PC-3 (cell line): ENCODE measurements around the gene PPFIBP1.

Experiments used
- EZH2 ChIP-seq: fragments of 300-600 bp; sonication (generic); IDR thresholded peaks from one replicate; pipeline ENCODE4 v1.6.1; 2017; ENCODE audit warnings: antibody characterized with exemption, mild to moderate bottlenecking, low read length; ENCODE audit not compliant: unreplicated experiment
- TF ChIP-seq, protein P1 (sequence below): fragments of 300-600 bp; sonication (generic); conservative IDR thresholded peaks from 2 replicates; pipeline ENCODE4 v1.5.1; 2017; ENCODE audit warnings: antibody characterized with exemption, low read depth, mild to moderate bottlenecking, low read length

DNA sequence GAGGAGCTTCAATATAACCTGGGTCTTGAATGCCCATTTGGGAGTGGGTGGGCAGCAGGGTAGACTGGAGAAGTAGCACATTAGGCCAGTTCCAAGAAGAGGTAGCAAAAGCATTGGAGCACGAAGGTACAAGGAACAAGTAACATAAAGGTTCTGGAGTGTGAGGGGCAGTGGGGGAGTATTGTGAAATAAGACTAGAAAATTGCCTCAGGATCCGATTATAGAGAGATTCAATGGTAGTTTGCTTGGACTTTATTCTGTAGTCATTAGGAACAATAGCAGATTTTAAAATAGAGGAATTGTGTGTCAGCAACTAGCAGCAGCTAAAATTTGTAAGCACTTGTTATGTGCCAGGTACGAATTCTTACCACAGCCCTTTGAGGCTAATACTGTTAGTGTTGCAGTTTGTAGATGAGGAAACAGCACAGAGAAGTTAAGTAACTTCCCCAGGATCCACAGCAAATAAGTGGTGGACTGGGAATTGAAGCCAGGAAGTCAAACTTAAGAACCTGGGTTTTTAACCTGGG, 61.8 kb downstream of the PPFIBP1 start:
- TF ChIP-seq, protein P1, sequence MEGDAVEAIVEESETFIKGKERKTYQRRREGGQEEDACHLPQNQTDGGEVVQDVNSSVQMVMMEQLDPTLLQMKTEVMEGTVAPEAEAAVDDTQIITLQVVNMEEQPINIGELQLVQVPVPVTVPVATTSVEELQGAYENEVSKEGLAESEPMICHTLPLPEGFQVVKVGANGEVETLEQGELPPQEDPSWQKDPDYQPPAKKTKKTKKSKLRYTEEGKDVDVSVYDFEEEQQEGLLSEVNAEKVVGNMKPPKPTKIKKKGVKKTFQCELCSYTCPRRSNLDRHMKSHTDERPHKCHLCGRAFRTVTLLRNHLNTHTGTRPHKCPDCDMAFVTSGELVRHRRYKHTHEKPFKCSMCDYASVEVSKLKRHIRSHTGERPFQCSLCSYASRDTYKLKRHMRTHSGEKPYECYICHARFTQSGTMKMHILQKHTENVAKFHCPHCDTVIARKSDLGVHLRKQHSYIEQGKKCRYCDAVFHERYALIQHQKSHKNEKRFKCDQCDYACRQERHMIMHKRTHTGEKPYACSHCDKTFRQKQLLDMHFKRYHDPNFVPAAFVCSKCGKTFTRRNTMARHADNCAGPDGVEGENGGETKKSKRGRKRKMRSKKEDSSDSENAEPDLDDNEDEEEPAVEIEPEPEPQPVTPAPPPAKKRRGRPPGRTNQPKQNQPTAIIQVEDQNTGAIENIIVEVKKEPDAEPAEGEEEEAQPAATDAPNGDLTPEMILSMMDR: no peak
- TF ChIP-seq EZH2: no peak
